IPS-15b (cell line): ENCODE results near the gene CTBP2.

Source experiments
- H3K27me3 ChIP-seq: one replicate; pipeline ENCODE4 v1.6.1; 2013; ENCODE audit warnings: low read length; ENCODE audit not compliant: control insufficient read depth, insufficient read depth
- H3K36me3 ChIP-seq: one replicate; pipeline ENCODE4 v1.6.1; 2013; ENCODE audit warnings: low read length; ENCODE audit not compliant: control insufficient read depth, insufficient read depth
- H3K4me1 ChIP-seq: one replicate; pipeline ENCODE4 v1.6.1; 2013; ENCODE audit warnings: mild to moderate bottlenecking, low read length; ENCODE audit not compliant: control insufficient read depth, insufficient read depth
- H3K4me3 ChIP-seq: one replicate; pipeline ENCODE4 v1.5.1; 2013; ENCODE audit warnings: low read depth, low read length
- H3K9ac ChIP-seq: one replicate; pipeline ENCODE4 v1.6.1; 2013; ENCODE audit warnings: low read depth, mild to moderate bottlenecking, low read length
- H3K9me3 ChIP-seq: one replicate; pipeline ENCODE4 v1.6.1; 2013; ENCODE audit warnings: mild to moderate bottlenecking, low read length; ENCODE audit not compliant: control insufficient read depth, insufficient read depth

The CTBP2 gene

GRCh38 chr10:125093974-125094705 lies 66.2 kb downstream of the CTBP2 start:
- Histone ChIP-seq H3K4me3 (no peak overlapping the region), H3K4me1 (peaks cover 13% of the 10 kb centered on the region), H3K9ac (no peak overlapping the region), H3K27me3 (no peaks in the 10 kb centered on the region), H3K9me3 (no peaks in the 10 kb centered on the region), H3K36me3 (no peaks in the 10 kb centered on the region)

- Histone ChIP-seq H3K27me3 (no peaks in the 10 kb centered on the region), H3K4me3 (no peak overlapping the region)
These were observed 67.0 kb downstream of the CTBP2 start for GRCh38 chr10:125093199-125093973.

GRCh38 chr10:125092564-125093031 lies 67.8 kb downstream of the CTBP2 start:
- no peaks in the 10 kb centered on the region for H3K9me3 ChIP-seq
- H3K9ac ChIP-seq, result no peak overlapping the region
- H3K36me3 ChIP-seq, result peaks cover 4% of the 10 kb centered on the region
- H3K4me3 ChIP-seq, result no peak overlapping the region
- peaks cover 15% of the 10 kb centered on the region for H3K4me1 ChIP-seq
- H3K27me3 ChIP-seq, result no peaks in the 10 kb centered on the region

More at GRCh38 chr10:125093199-125093973, 67.0 kb downstream of the CTBP2 start:
- peaks cover 13% of the 10 kb centered on the region for H3K4me1 ChIP-seq
- no peak overlapping the region for H3K9ac ChIP-seq
- H3K36me3 ChIP-seq, result no peaks in the 10 kb centered on the region
- no peaks in the 10 kb centered on the region for H3K9me3 ChIP-seq

GRCh38 chr10:125091891-125092290 lies 68.5 kb downstream of the CTBP2 start:
- peaks cover 13% of the 10 kb centered on the region for H3K4me1 ChIP-seq
- H3K4me3 ChIP-seq, result no peak overlapping the region

GRCh38 chr10:125089469-125089868 lies 70.9 kb downstream of the CTBP2 start:
- H3K9ac ChIP-seq, result no peak overlapping the region
- H3K4me1 ChIP-seq, result peaks cover 9% of the 10 kb centered on the region
- H3K36me3 ChIP-seq, result peaks cover 16% of the 10 kb centered on the region
- no peak overlapping the region for H3K4me3 ChIP-seq
- H3K27me3 ChIP-seq, result no peaks in the 10 kb centered on the region
- no peaks in the 10 kb centered on the region for H3K9me3 ChIP-seq

More at GRCh38 chr10:125091891-125092290, 68.5 kb downstream of the CTBP2 start:
- H3K9me3 ChIP-seq, result no peaks in the 10 kb centered on the region
- H3K9ac ChIP-seq, result no peak overlapping the region
- peaks cover 4% of the 10 kb centered on the region for H3K36me3 ChIP-seq
- H3K27me3 ChIP-seq, result no peaks in the 10 kb centered on the region

GRCh38 chr10:125087897-125088215 lies 72.5 kb downstream of the CTBP2 start:
- Histone ChIP-seq H3K9me3 (no peaks in the 10 kb centered on the region), H3K27me3 (no peaks in the 10 kb centered on the region), H3K4me1 (peaks cover 5% of the 10 kb centered on the region), H3K36me3 (peaks cover 19% of the 10 kb centered on the region), H3K9ac (no peak overlapping the region), H3K4me3 (no peak overlapping the region)

- Histone ChIP-seq H3K36me3 (peaks cover 19% of the 10 kb centered on the region), H3K9ac (no peak overlapping the region), H3K27me3 (no peaks in the 10 kb centered on the region), H3K4me3 (no peak overlapping the region), H3K9me3 (no peaks in the 10 kb centered on the region), H3K4me1 (peaks cover 5% of the 10 kb centered on the region)
These were observed 73.0 kb downstream of the CTBP2 start for GRCh38 chr10:125087191-125087896.

GRCh38 chr10:125086691-125087090 lies 73.7 kb downstream of the CTBP2 start:
- peaks cover 19% of the 10 kb centered on the region for H3K36me3 ChIP-seq
- H3K27me3 ChIP-seq, result no peaks in the 10 kb centered on the region
- H3K9ac ChIP-seq, result no peak overlapping the region
- H3K9me3 ChIP-seq, result no peaks in the 10 kb centered on the region
- H3K4me1 ChIP-seq, result peaks cover 5% of the 10 kb centered on the region
- no peak overlapping the region for H3K4me3 ChIP-seq

GRCh38 chr10:125085258-125086054 lies 74.9 kb downstream of the CTBP2 start:
- H3K9me3 ChIP-seq, result no peaks in the 10 kb centered on the region
- H3K4me3 ChIP-seq, result no peak overlapping the region
- H3K27me3 ChIP-seq, result no peaks in the 10 kb centered on the region
- peak overlapping the region; percentile 24 for H3K9ac ChIP-seq
- H3K36me3 ChIP-seq, result peaks cover 19% of the 10 kb centered on the region
- peaks cover 5% of the 10 kb centered on the region for H3K4me1 ChIP-seq

GRCh38 chr10:125084614-125085257 lies 75.6 kb downstream of the CTBP2 start:
- Histone ChIP-seq H3K9ac (no peak overlapping the region), H3K27me3 (no peaks in the 10 kb centered on the region), H3K36me3 (peaks cover 19% of the 10 kb centered on the region), H3K4me3 (no peak overlapping the region), H3K4me1 (peaks cover 5% of the 10 kb centered on the region), H3K9me3 (no peaks in the 10 kb centered on the region)

GRCh38 chr10:125084191-125084613 lies 76.2 kb downstream of the CTBP2 start:
- peaks cover 19% of the 10 kb centered on the region for H3K36me3 ChIP-seq
- H3K4me1 ChIP-seq, result peaks cover 5% of the 10 kb centered on the region
- no peak overlapping the region for H3K9ac ChIP-seq
- H3K4me3 ChIP-seq, result no peak overlapping the region
- no peaks in the 10 kb centered on the region for H3K27me3 ChIP-seq
- H3K9me3 ChIP-seq, result no peaks in the 10 kb centered on the region
